Measurements from ENCODE around the gene ABCA3. TPM values are rescaled to one million over a fixed set of nuclear protein-coding genes. Genes with fewer than 3 reads are reported as not detected.

Gene ABCA3
- total RNA-seq, 2 experiments from 2014 or later = 7.0 to 7.7 TPM

- no peaks in the 10 kb centered on the region for H3K27me3 Mint-ChIP-seq
- intact Hi-C loops (cut with DNase I, micrococcal nuclease) = loop anchor here in 1 of 2 experiments (10.0 kb wide), 1 partner anchor 138 kb away; the partner anchor contains the start of gene CASKIN1
These were observed 7.3 kb downstream of the ABCA3 start for GRCh38 chr16:2333231-2333630.

GRCh38 chr16:2331931-2332267, 8.6 kb downstream of the ABCA3 start:
- ChIA-PET POLR2A (no interaction called here), CTCF (no interaction called here)
- no peaks in the 10 kb centered on the region for H3K27me3 ChIP-seq (ENCODE audit: control insufficient read depth in 1 of 2, insufficient read depth in 2 of 2, low read length in 2 of 2)
- intact Hi-C loops (cut with DNase I, micrococcal nuclease) = loop anchor here in 1 of 2 experiments (10.0 kb wide), 1 partner anchor 137 kb away; the partner anchor contains the start of gene CASKIN1
- Mint-ChIP-seq H3K9me3 (no peaks in the 10 kb centered on the region), H3K4me1 (ENCODE audit: low read depth) (peaks cover 5% of the 10 kb centered on the region), H3K4me3 (no peak overlapping the region), H3K36me3 (ENCODE audit: low read depth) (no peaks in the 10 kb centered on the region), H3K27ac (no peak overlapping the region), H3K27me3 (no peaks in the 10 kb centered on the region)
- no peak for ATAC-seq (ENCODE audit: poor library complexity)
- no peaks in the 10 kb centered on the region for H3K9me3 ChIP-seq (ENCODE audit: control insufficient read depth in 1 of 2, insufficient read depth in 1 of 2, low read length in 2 of 2)
- H3K4me3 ChIP-seq (ENCODE audit: low read length) = no peak overlapping the region
- H3K27ac ChIP-seq (ENCODE audit: low read depth in 1 of 2, low read length in 2 of 2) = no peak overlapping the region
- DNase-seq = no peak
- H3K4me1 ChIP-seq (ENCODE audit: insufficient read depth, low read length) = no peaks in the 10 kb centered on the region
- H3K36me3 ChIP-seq (ENCODE audit: insufficient read depth, low read length) = peaks cover 3% of the 10 kb centered on the region
- no peak for TF ChIP-seq CTCF (IDR thresholded peaks at IDR 0.05)

More at GRCh38 chr16:2333231-2333630, 7.3 kb downstream of the ABCA3 start:
- Histone ChIP-seq H3K4me3 (ENCODE audit: low read length) (no peak overlapping the region), H3K27ac (ENCODE audit: low read depth in 1 of 2, low read length in 2 of 2) (no peak overlapping the region), H3K27me3 (ENCODE audit: control insufficient read depth in 1 of 2, insufficient read depth in 2 of 2, low read length in 2 of 2) (no peaks in the 10 kb centered on the region), H3K36me3 (ENCODE audit: insufficient read depth, low read length) (peaks cover 3% of the 10 kb centered on the region), H3K4me1 (ENCODE audit: insufficient read depth, low read length) (no peaks in the 10 kb centered on the region), H3K9me3 (ENCODE audit: control insufficient read depth in 1 of 2, insufficient read depth in 1 of 2, low read length in 2 of 2) (no peaks in the 10 kb centered on the region)
- POLR2A ChIA-PET = no interaction called here
- peaks cover 5% of the 10 kb centered on the region for H3K4me1 Mint-ChIP-seq (ENCODE audit: low read depth)
- DNase-seq (no peak), ATAC-seq (ENCODE audit: poor library complexity) (no peak)
- CTCF ChIA-PET = no interaction called here
- H3K36me3 Mint-ChIP-seq (ENCODE audit: low read depth) = no peaks in the 10 kb centered on the region
- no peak overlapping the region for H3K4me3 Mint-ChIP-seq
- no peak for TF ChIP-seq CTCF (IDR thresholded peaks at IDR 0.05)
- H3K9me3 Mint-ChIP-seq = no peaks in the 10 kb centered on the region
- no peak overlapping the region for H3K27ac Mint-ChIP-seq

- no peaks in the 10 kb centered on the region for H3K27me3 ChIP-seq (ENCODE audit: control insufficient read depth in 1 of 2, insufficient read depth in 2 of 2, low read length in 2 of 2)
- CTCF ChIA-PET = no interaction called here
- Mint-ChIP-seq H3K36me3 (ENCODE audit: low read depth) (no peaks in the 10 kb centered on the region), H3K4me1 (ENCODE audit: low read depth) (peaks cover 5% of the 10 kb centered on the region), H3K4me3 (no peak overlapping the region), H3K27me3 (no peaks in the 10 kb centered on the region), H3K9me3 (no peaks in the 10 kb centered on the region), H3K27ac (no peak overlapping the region)
- intact Hi-C loops (cut with DNase I, micrococcal nuclease) = loop anchor here in 1 of 2 experiments (10.0 kb wide), 1 partner anchor 137 kb away; the partner anchor contains the start of gene CASKIN1
- no peak overlapping the region for H3K27ac ChIP-seq (ENCODE audit: low read depth in 1 of 2, low read length in 2 of 2)
- no peak for ATAC-seq (ENCODE audit: poor library complexity)
- no peaks in the 10 kb centered on the region for H3K4me1 ChIP-seq (ENCODE audit: insufficient read depth, low read length)
- H3K36me3 ChIP-seq (ENCODE audit: insufficient read depth, low read length) = peaks cover 3% of the 10 kb centered on the region
- DNase-seq = no peak
- no peak for TF ChIP-seq CTCF (IDR thresholded peaks at IDR 0.05)
- H3K9me3 ChIP-seq (ENCODE audit: control insufficient read depth in 1 of 2, insufficient read depth in 1 of 2, low read length in 2 of 2) = no peaks in the 10 kb centered on the region
- POLR2A ChIA-PET = no interaction called here
- no peak overlapping the region for H3K4me3 ChIP-seq (ENCODE audit: low read length)
These were observed 9.2 kb downstream of the ABCA3 start for GRCh38 chr16:2331199-2331930.
